ENCODE measurements around the gene MRPS33. TPM values are rescaled to one million over a fixed set of nuclear protein-coding genes. Genes with fewer than 3 reads are reported as not detected.
"Not testable (repeated sequence)": the region's sequence is repeated elsewhere in the genome, so short reads cannot be mapped to it uniquely, and the experiment has no call there.

Gene MRPS33
- polyA plus RNA-seq, 12 donors = 51.0 to 85.6 (median 75.8) TPM; not detected in 1

DNA sequence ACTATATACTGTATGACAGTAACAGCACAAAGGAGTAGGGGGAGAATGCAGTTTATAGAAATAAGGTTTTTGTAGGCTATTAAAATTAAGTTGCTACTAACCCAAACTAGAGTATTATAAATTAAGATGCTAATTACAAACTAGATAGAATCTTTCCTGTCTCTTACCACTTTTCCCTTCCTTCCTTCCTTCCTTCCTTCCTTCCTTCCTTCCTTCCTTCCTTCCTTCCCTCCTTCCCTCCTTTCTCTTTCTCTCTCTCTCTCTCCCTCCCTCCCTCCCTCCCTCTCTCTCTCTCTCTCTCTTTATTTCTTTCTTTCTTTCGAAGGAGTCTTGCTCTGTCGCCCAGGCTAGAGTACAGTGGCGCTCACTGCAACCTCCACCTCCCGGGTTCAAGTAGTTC lies 53.6 kb downstream of the MRPS33 start:
- no peak for DNase-seq

DNA sequence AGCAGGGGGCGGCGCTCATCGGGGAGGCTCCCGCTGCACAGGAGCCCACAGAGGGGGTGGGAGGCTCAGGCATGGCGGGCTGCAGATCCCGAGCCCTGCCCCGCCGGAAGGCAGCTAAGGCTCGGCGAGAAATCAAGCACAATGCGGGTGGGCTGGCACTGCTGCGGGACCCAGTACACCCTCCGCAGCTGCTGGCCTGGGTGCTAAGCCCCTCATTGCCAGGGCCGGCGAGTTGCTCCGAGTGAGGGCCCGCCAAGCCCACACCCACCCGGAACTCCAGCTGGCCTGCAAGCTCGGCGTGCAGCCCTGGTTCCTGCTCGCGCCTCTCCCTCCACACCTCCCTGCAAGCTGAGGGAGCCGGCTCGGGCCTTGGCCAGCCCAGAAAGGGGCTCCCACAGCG lies 57.8 kb downstream of the MRPS33 start:
- not testable (repeated sequence) for DNase-seq

Other genes starting within 250 kb of the MRPS33 start
- 10 to 100 TPM in 10 of 12 donors, 1 to 10 TPM in 1, not detected in 1; 9.8 to 17.6 (median 13.2) TPM for gene BRAF, start 90.0 kb downstream of the MRPS33 start, polyA plus RNA-seq (ENCODE audit: insufficient read length in 12 of 12)
- gene TMEM178B, start 59.1 kb upstream of the MRPS33 start, polyA plus RNA-seq (ENCODE audit: insufficient read length in 12 of 12) = 1 to 10 TPM in 2 of 12 donors, under 1 TPM in 9, not detected in 1; 0.50 to 1.9 (median 0.73) TPM

Data from muscle of arm (tissue), 12 donors.